ENCODE data around the gene IDUA. TPM values are rescaled to one million over a fixed set of nuclear protein-coding genes. Genes with fewer than 3 reads are reported as not detected.
A peak's percentile ranks its signal among the peaks of the same experiment; 100 is the strongest.

The IDUA gene
- polyA plus RNA-seq, 3 donors, result 6.4 to 64.4 (median 8.5) TPM

GRCh38 chr4:1012034-1012739 is 25.3 kb downstream of the IDUA start:
- Mint-ChIP-seq H3K27ac (no peak overlapping the region), H3K36me3 (peaks cover 0 to 2% of the 10 kb centered on the region in 2 donors), H3K4me3 (peak overlapping the region; percentile 62 to 70), H3K9me3 (peaks cover 0 to 11% (median 3%) of the 10 kb centered on the region in 7 donors), H3K4me1 (peaks cover 18% of the 10 kb centered on the region), H3K27me3 (ENCODE audit: low read depth in 3 of 3) (peaks cover 17 to 30% (median 23%) of the 10 kb centered on the region in 3 donors)
- Histone ChIP-seq H3K4me2 (replicated peaks; ENCODE audit: extremely low read depth, low read length, poor library complexity, severe bottlenecking) (peak overlapping the region; percentile 78), H4K20me1 (ENCODE audit: insufficient read depth, low read length) (peaks cover 3% of the 10 kb centered on the region), H3K4me3 (replicated peaks in 1 of 3; ENCODE audit: low read depth in 2 of 3, low read length in 3 of 3) (peak overlapping the region; percentile 32 to 72 (median 33)), H3K79me2 (ENCODE audit: insufficient read depth, low read length) (no peaks in the 10 kb centered on the region), H2AFZ (ENCODE audit: insufficient read depth, low read depth, low read length, poor library complexity, severe bottlenecking) (peak overlapping the region; percentile 35), H3K4me1 (ENCODE audit: control insufficient read depth in 1 of 2, insufficient read depth in 2 of 2, low read length in 2 of 2) (peaks cover 23 to 43% of the 10 kb centered on the region in 2 donors), H3K9ac (ENCODE audit: insufficient read depth, low read length, poor library complexity, severe bottlenecking) (peak overlapping the region; percentile 43), H3K27ac (ENCODE audit: low read depth in 1 of 2, low read length in 2 of 2) (no peak overlapping the region), H3K9me3 (replicated peaks in 1 of 2; ENCODE audit: control insufficient read depth in 1 of 2, insufficient read depth in 1 of 2, low read length in 2 of 2) (peaks cover 0 to 1% of the 10 kb centered on the region in 2 donors), H3K36me3 (replicated peaks in 1 of 2; ENCODE audit: control insufficient read depth in 1 of 2, insufficient read depth in 2 of 2, low read length in 2 of 2) (no peaks in the 10 kb centered on the region), H3K27me3 (ENCODE audit: control insufficient read depth in 2 of 2, insufficient read depth in 2 of 2, low read length in 2 of 2) (peaks cover 4 to 31% of the 10 kb centered on the region in 2 donors)
- peak in 2 of 3 donors; percentile 6 to 32 for DNase-seq
- intact Hi-C loops (cut with micrococcal nuclease), result loop anchor here (5.0 kb wide), 2 partner anchors 275 to 335 kb away; partner anchors contain the start of genes MAEA (in 1 of the 2) and UVSSA (in 1 of the 2)
- WGBS (ENCODE audit: insufficient coverage), result under 1% methylated on average over 61 of the region's 69 CpGs
- no peak for TF ChIP-seq CTCF (IDR thresholded peaks at IDR 0.05)

GRCh38 chr4:1013225-1014073 is 26.6 kb downstream of the IDUA start:
- peak overlapping the region; percentile 7 for H3K4me2 ChIP-seq (replicated peaks; ENCODE audit: extremely low read depth, low read length, poor library complexity, severe bottlenecking)
- Mint-ChIP-seq H3K36me3 (no peaks in the 10 kb centered on the region), H3K27me3 (ENCODE audit: low read depth in 3 of 3) (peaks cover 7 to 19% (median 14%) of the 10 kb centered on the region in 3 donors), H3K9me3 (peaks cover 0 to 5% (median 0%) of the 10 kb centered on the region in 7 donors), H3K4me1 (peaks cover 18% of the 10 kb centered on the region), H3K4me3 (no peak overlapping the region), H3K27ac (peak overlapping the region in 2 of 7 donors; percentile 43 to 80)
- H3K79me2 ChIP-seq (ENCODE audit: insufficient read depth, low read length), result no peaks in the 10 kb centered on the region
- no peak overlapping the region for H2AFZ ChIP-seq (ENCODE audit: insufficient read depth, low read depth, low read length, poor library complexity, severe bottlenecking)
- H3K27ac ChIP-seq (ENCODE audit: low read depth in 1 of 2, low read length in 2 of 2), result no peak overlapping the region
- H3K4me1 ChIP-seq (ENCODE audit: control insufficient read depth in 1 of 2, insufficient read depth in 2 of 2, low read length in 2 of 2), result peaks cover 23 to 43% of the 10 kb centered on the region in 2 donors
- TF ChIP-seq CTCF (IDR thresholded peaks at IDR 0.05), result no peak
- no peak overlapping the region for H3K4me3 ChIP-seq (replicated peaks in 1 of 3; ENCODE audit: low read depth in 2 of 3, low read length in 3 of 3)
- no peaks in the 10 kb centered on the region for H3K9me3 ChIP-seq (replicated peaks in 1 of 2; ENCODE audit: control insufficient read depth in 1 of 2, insufficient read depth in 1 of 2, low read length in 2 of 2)
- H3K9ac ChIP-seq (ENCODE audit: insufficient read depth, low read length, poor library complexity, severe bottlenecking), result no peak overlapping the region
- WGBS (ENCODE audit: insufficient coverage), result 96% methylated on average over 40 of the region's 43 CpGs
- DNase-seq, result no peak
- peaks cover 3% of the 10 kb centered on the region for H4K20me1 ChIP-seq (ENCODE audit: insufficient read depth, low read length)
- H3K36me3 ChIP-seq (replicated peaks in 1 of 2; ENCODE audit: control insufficient read depth in 1 of 2, insufficient read depth in 2 of 2, low read length in 2 of 2), result no peaks in the 10 kb centered on the region
- H3K27me3 ChIP-seq (ENCODE audit: control insufficient read depth in 2 of 2, insufficient read depth in 2 of 2, low read length in 2 of 2), result peaks cover 0 to 19% of the 10 kb centered on the region in 2 donors
- intact Hi-C loops (cut with micrococcal nuclease), result loop anchor here (5.0 kb wide), 2 partner anchors 274 to 334 kb away; partner anchors contain the start of genes MAEA (in 1 of the 2) and UVSSA (in 1 of the 2)
